ENCODE measurements around the gene CCDC97.
A peak's percentile ranks its signal among the peaks of the same experiment; 100 is the strongest.
"Not testable (repeated sequence)": the region's sequence is repeated elsewhere in the genome, so short reads cannot be mapped to it uniquely, and the experiment has no call there.

Gene CCDC97

GRCh38 chr19:41364524-41365391, 54.8 kb downstream of the CCDC97 start:
- Histone ChIP-seq H3K9ac (ENCODE audit: low read length) (peak overlapping the region; percentile 97), H3K79me2 (ENCODE audit: low read length) (peaks cover 42% of the 10 kb centered on the region), H3K4me1 (ENCODE audit: low read length) (peaks cover 44% of the 10 kb centered on the region), H3K36me3 (replicated peaks; ENCODE audit: low read depth, low read length) (peaks cover 3% of the 10 kb centered on the region), H3K4me3 (ENCODE audit: low read length) (peak overlapping the region; percentile 88), H3K4me2 (ENCODE audit: low read length) (peak overlapping the region; percentile 88), H3K27ac (ENCODE audit: low read length) (peak overlapping the region; percentile 89), H3K27me3 (ENCODE audit: low read depth, low read length) (no peaks in the 10 kb centered on the region), H3K9me3 (ENCODE audit: insufficient read depth, low read length) (no peaks in the 10 kb centered on the region), H4K20me1 (ENCODE audit: insufficient read depth, low read length) (no peaks in the 10 kb centered on the region), H2AFZ (ENCODE audit: low read depth, low read length) (peak overlapping the region; percentile 59)
- TF ChIP-seq CTCF (IDR thresholded peaks at IDR 0.05; ENCODE audit: low read depth, low read length) (no peak), EZH2phosphoT487 (IDR thresholded peaks at IDR 0.05; ENCODE audit: low read depth) (no peak)

GRCh38 chr19:41366089-41366488, 56.1 kb downstream of the CCDC97 start:
- H3K4me3 ChIP-seq (ENCODE audit: low read length), result no peak overlapping the region
- H3K4me2 ChIP-seq (ENCODE audit: low read length), result peak overlapping the region; percentile 25; the same call in 1 of the 2 replicates
- no peak overlapping the region for H3K9ac ChIP-seq (ENCODE audit: low read length)
- peaks cover 42% of the 10 kb centered on the region for H3K79me2 ChIP-seq (ENCODE audit: low read length)
- H3K27ac ChIP-seq (ENCODE audit: low read length), result peak overlapping the region; percentile 37
- H3K9me3 ChIP-seq (ENCODE audit: insufficient read depth, low read length), result no peaks in the 10 kb centered on the region
- TF ChIP-seq EZH2phosphoT487 (IDR thresholded peaks at IDR 0.05; ENCODE audit: low read depth) (no peak), CTCF (IDR thresholded peaks at IDR 0.05; ENCODE audit: low read depth, low read length) (no peak)
- no peaks in the 10 kb centered on the region for H3K27me3 ChIP-seq (ENCODE audit: low read depth, low read length)
- H4K20me1 ChIP-seq (ENCODE audit: insufficient read depth, low read length), result no peaks in the 10 kb centered on the region
- no peak overlapping the region for H2AFZ ChIP-seq (ENCODE audit: low read depth, low read length)
- H3K36me3 ChIP-seq (replicated peaks; ENCODE audit: low read depth, low read length), result peaks cover 3% of the 10 kb centered on the region
- H3K4me1 ChIP-seq (ENCODE audit: low read length), result peaks cover 44% of the 10 kb centered on the region

- Histone ChIP-seq H3K27ac (ENCODE audit: low read length) (peak overlapping the region; percentile 87), H3K79me2 (ENCODE audit: low read length) (peaks cover 42% of the 10 kb centered on the region), H3K36me3 (replicated peaks; ENCODE audit: low read depth, low read length) (peaks cover 3% of the 10 kb centered on the region), H3K9ac (ENCODE audit: low read length) (peak overlapping the region; percentile 45; the same call in 1 of the 2 replicates), H4K20me1 (ENCODE audit: insufficient read depth, low read length) (no peaks in the 10 kb centered on the region), H2AFZ (ENCODE audit: low read depth, low read length) (no peak overlapping the region), H3K4me3 (ENCODE audit: low read length) (peak overlapping the region; percentile 15), H3K27me3 (ENCODE audit: low read depth, low read length) (no peaks in the 10 kb centered on the region), H3K4me1 (ENCODE audit: low read length) (peaks cover 44% of the 10 kb centered on the region), H3K9me3 (ENCODE audit: insufficient read depth, low read length) (no peaks in the 10 kb centered on the region), H3K4me2 (ENCODE audit: low read length) (peak overlapping the region; percentile 55)
- TF ChIP-seq CTCF (IDR thresholded peaks at IDR 0.05; ENCODE audit: low read depth, low read length) (no peak), EZH2phosphoT487 (IDR thresholded peaks at IDR 0.05; ENCODE audit: low read depth) (no peak)
Observed at GRCh38 chr19:41367848-41368301, 57.9 kb downstream of the CCDC97 start.

GRCh38 chr19:41369769-41370168, 59.8 kb downstream of the CCDC97 start:
- H3K4me1 ChIP-seq (ENCODE audit: low read length), result peaks cover 37% of the 10 kb centered on the region

GRCh38 chr19:41371119-41371518, 61.1 kb downstream of the CCDC97 start:
- not testable (repeated sequence) for H2AFZ ChIP-seq (ENCODE audit: low read depth, low read length); H3K4me2 ChIP-seq (ENCODE audit: low read length); H3K27me3 ChIP-seq (ENCODE audit: low read depth, low read length); H3K4me3 ChIP-seq (ENCODE audit: low read length); H3K9ac ChIP-seq (ENCODE audit: low read length); H3K36me3 ChIP-seq (replicated peaks; ENCODE audit: low read depth, low read length); H3K27ac ChIP-seq (ENCODE audit: low read length); H3K9me3 ChIP-seq (ENCODE audit: insufficient read depth, low read length); H4K20me1 ChIP-seq (ENCODE audit: insufficient read depth, low read length)
- Histone ChIP-seq H3K4me1 (ENCODE audit: low read length) (peaks cover 30% of the 10 kb centered on the region), H3K79me2 (ENCODE audit: low read length) (peaks cover 25% of the 10 kb centered on the region)

More at GRCh38 chr19:41369769-41370168, 59.8 kb downstream of the CCDC97 start:
- Histone ChIP-seq H4K20me1 (ENCODE audit: insufficient read depth, low read length) (no peaks in the 10 kb centered on the region), H3K27ac (ENCODE audit: low read length) (no peak overlapping the region), H3K9ac (ENCODE audit: low read length) (no peak overlapping the region), H3K9me3 (ENCODE audit: insufficient read depth, low read length) (no peaks in the 10 kb centered on the region), H3K4me2 (ENCODE audit: low read length) (no peak overlapping the region), H3K36me3 (replicated peaks; ENCODE audit: low read depth, low read length) (peaks cover 3% of the 10 kb centered on the region), H3K27me3 (ENCODE audit: low read depth, low read length) (no peaks in the 10 kb centered on the region), H3K4me3 (ENCODE audit: low read length) (no peak overlapping the region), H3K79me2 (ENCODE audit: low read length) (peaks cover 37% of the 10 kb centered on the region), H2AFZ (ENCODE audit: low read depth, low read length) (no peak overlapping the region)
- no peak for TF ChIP-seq EZH2phosphoT487 (IDR thresholded peaks at IDR 0.05; ENCODE audit: low read depth)
- TF ChIP-seq CTCF (IDR thresholded peaks at IDR 0.05; ENCODE audit: low read depth, low read length), result no peak

All from OCI-LY3 (cell line).